Psoas muscle (tissue), 8 donors: ENCODE results near the gene MRPL50. TPM values are rescaled to one million over a fixed set of nuclear protein-coding genes. Genes with fewer than 3 reads are reported as not detected.
A peak's percentile ranks its signal among the peaks of the same experiment; 100 is the strongest.

ENCODE experiments used
- ATAC-seq, 4 donors: fragments of 200-7000 bp; cut with Tn5 transposase; one replicate each; pipeline ENCODE4 v1.9.1; 2020; ENCODE audit warnings: moderate library complexity in 3 of 4, mild to moderate bottlenecking in 2 of 4
- DNase-seq, 2 donors: peaks; one replicate each; pipeline ENCODE4 v3.0.0-alpha.2; 2020
- H3K27ac ChIP-seq: fragments of 200-600 bp; one replicate; pipeline ENCODE4 v1.8.0; 2022
- H3K27me3 ChIP-seq, 3 donors: fragments of 200-600 bp in 1 of 3; one replicate each; pipeline versions ENCODE4 v1.6.1 to v1.8.0; 2013 to 2022; ENCODE audit warnings: low read length in 2 of 3, mild to moderate bottlenecking in 2 of 3, moderate library complexity in 1 of 3; ENCODE audit not compliant: insufficient read depth in 3 of 3
- H3K36me3 ChIP-seq, 2 donors: fragments of 200-600 bp in 1 of 2; one replicate each; pipeline versions ENCODE4 v1.6.1 to v1.8.0; 2013 to 2022; ENCODE audit warnings: low read depth in 1 of 2, mild to moderate bottlenecking in 1 of 2, moderate library complexity in 1 of 2; ENCODE audit not compliant: insufficient read depth in 1 of 2
- H3K4me1 ChIP-seq: fragments of 200-600 bp; one replicate; pipeline ENCODE4 v1.8.0; 2022
- H3K4me3 ChIP-seq: fragments of 200-600 bp; one replicate; pipeline ENCODE4 v1.8.0; 2022; ENCODE audit warnings: mild to moderate bottlenecking
- H3K9me3 ChIP-seq: fragments of 200-600 bp; one replicate; pipeline ENCODE4 v1.8.0; 2022
- WGBS, 3 donors: extraction: QIAGEN DNeasy Blood & Tissue Kit; methylation state at CpG; one replicate each; pipeline versions ENCODE4 v1.1.6 to v1.1.7; 2013; 5-methylcytosine and 5-hydroxymethylcytosine counted together
- intact Hi-C, 2 donors: fragments of 100-400 bp; cut with DNase I; formaldehyde crosslinking; loops; one replicate each; pipeline versions ENCODE4 v1.11.0 to v1.14.2; 2022
- polyA plus RNA-seq, 3 donors: library from polyadenylated mRNA; stranded (reverse); fragments of 200-250 nt; gene quantifications; one replicate each; pipeline ENCODE4 v1.2.3, GENCODE V29; 2013
- total RNA-seq, 4 donors: library from RNA; stranded (reverse); fragmentation: NEBNext Ultra II Directional in 2 of 4; extraction: Animal tissue kit (Norgen Biotek cat#: 25700) in 2 of 4; gene quantifications; one replicate each; pipeline versions ENCODE4 v1.2.1 to v1.2.4, GENCODE V29; 2021 to 2023
- TF ChIP-seq, protein P1 (sequence below): fragments of 200-600 bp; IDR thresholded peaks from one replicate; pipeline ENCODE4 v1.8.0; 2022; ENCODE audit warnings: antibody characterized with exemption
- donor health status: healthy with polysubstance abuse.
- donor health status: DM: no; HTN: no; CAD: no; lungs with moderate emphysema.
- donor health status: Bipolar disorder and iron deficiency.
- donor health status: healthy.
- donor health status: DM: yes; HTN: yes; CAD: no.
- donor health status: DM: no; HTN: no; CAD: no.
- donor health status: DM: no; HTN: no; CAD: no.
- donor health status: DM: yes; HTN: yes; CAD: no.

MRPL50 gene
- total and polyA plus RNA-seq, 7 donors, result 8.6 to 19.9 (median 12.9) TPM

DNA sequence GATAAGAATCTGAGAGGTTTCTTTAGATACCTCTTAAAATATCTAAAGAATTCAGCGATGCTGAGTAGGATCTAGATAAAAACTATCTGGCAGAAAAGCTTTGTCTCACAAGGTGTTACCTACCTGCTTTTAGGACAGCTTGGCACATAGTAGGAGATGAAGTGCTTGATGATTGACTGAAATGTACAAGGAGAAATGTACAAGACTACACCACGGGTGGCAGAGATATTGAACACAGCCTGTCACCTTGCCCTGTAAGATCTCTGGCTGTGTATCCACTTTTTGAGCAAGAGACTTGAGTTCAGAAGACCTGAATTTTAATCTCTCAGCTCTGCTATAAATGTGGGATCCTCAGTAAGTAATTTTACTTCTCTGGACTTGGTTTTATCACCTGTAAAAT is 21.4 kb upstream of the MRPL50 start:
- no peak overlapping the region for H3K4me3 ChIP-seq
- DNase-seq, result no peak
- peaks cover 23% of the 10 kb centered on the region for H3K9me3 ChIP-seq
- H3K27me3 ChIP-seq, result no peaks in the 10 kb centered on the region
- TF ChIP-seq, protein P1, sequence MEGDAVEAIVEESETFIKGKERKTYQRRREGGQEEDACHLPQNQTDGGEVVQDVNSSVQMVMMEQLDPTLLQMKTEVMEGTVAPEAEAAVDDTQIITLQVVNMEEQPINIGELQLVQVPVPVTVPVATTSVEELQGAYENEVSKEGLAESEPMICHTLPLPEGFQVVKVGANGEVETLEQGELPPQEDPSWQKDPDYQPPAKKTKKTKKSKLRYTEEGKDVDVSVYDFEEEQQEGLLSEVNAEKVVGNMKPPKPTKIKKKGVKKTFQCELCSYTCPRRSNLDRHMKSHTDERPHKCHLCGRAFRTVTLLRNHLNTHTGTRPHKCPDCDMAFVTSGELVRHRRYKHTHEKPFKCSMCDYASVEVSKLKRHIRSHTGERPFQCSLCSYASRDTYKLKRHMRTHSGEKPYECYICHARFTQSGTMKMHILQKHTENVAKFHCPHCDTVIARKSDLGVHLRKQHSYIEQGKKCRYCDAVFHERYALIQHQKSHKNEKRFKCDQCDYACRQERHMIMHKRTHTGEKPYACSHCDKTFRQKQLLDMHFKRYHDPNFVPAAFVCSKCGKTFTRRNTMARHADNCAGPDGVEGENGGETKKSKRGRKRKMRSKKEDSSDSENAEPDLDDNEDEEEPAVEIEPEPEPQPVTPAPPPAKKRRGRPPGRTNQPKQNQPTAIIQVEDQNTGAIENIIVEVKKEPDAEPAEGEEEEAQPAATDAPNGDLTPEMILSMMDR, result no peak
- WGBS, 3 donors, result 81 to 86% (median 83%) methylated on average over 2 of the region's 2 CpGs
- H3K4me1 ChIP-seq, result no peaks in the 10 kb centered on the region
- H3K27ac ChIP-seq, result no peak overlapping the region
- intact Hi-C loops, result no loop called here
- no peaks in the 10 kb centered on the region for H3K36me3 ChIP-seq
- ATAC-seq, result no peak

DNA sequence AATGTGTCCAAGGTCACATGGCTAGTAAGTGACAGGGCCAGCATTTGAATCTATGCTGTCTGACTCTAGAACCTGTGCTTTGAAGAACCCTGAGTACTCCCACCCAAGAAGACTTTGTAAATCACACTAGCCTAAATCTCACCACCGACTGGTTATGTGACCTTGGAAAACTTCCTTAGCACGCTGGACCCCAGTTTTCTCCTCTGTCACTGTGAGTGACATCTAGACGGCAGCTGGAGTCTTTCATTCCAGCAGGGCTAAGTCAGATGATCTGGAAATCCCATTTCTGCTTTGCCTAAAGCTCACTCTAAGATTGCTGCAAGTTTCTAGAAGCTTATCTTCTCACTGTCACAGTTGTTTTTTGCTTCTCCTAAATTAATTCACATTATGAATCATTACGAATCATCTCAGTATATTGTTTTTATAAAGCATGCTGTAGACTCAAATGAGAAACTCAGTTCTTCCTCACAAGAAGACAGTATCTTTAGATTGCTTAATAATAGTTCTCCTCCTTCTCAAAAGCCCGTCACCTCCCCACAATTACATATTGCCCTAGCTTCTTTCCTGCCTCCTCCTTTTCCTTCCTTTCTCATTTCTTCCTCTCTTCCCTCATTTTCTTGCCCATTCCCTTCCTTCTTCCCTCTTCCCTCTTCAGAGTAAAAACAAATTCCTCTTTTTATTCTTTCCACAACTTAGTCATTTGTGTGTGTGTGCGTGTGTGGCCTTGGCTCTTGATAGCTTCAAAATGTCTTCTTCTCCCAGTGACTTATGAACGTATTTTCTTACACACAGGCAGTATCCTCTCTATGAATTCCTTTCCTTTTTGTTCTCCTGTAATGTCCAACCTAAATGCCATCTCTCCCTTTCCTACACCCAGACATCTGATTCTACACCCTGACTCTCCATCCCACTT is 20.4 kb upstream of the MRPL50 start:
- TF ChIP-seq, protein P1, result no peak
- intact Hi-C loops, result no loop called here
- no peak overlapping the region for H3K27ac ChIP-seq
- DNase-seq, result no peak
- no peaks in the 10 kb centered on the region for H3K36me3 ChIP-seq
- no peaks in the 10 kb centered on the region for H3K27me3 ChIP-seq
- no peak overlapping the region for H3K4me3 ChIP-seq
- H3K4me1 ChIP-seq, result no peaks in the 10 kb centered on the region
- H3K9me3 ChIP-seq, result peaks cover 31% of the 10 kb centered on the region
- 57 to 62% (median 57%) methylated on average over 7 of the region's 7 CpGs for WGBS, 3 donors
- ATAC-seq, result no peak

DNA sequence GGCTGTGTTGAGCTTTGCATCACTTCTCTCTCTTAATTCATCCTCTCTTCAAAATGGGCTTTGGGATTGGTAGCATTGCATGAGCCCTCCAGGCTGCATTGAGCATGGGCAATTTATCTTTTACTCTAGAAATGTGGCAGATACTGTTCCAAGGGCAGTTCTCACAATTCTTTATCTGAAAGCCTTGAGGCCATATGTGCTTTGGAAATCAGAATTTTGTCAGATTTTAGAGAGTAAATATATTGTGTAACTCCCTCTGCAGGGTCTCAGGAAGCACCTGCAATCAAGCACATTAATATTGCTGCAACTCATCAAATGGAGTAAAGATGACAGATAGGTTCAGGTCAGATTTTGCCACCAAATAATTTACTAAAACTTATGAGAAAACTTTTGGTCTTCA is 19.6 kb upstream of the MRPL50 start:
- Histone ChIP-seq H3K27ac (no peak overlapping the region), H3K9me3 (peaks cover 39% of the 10 kb centered on the region), H3K36me3 (no peaks in the 10 kb centered on the region), H3K27me3 (no peaks in the 10 kb centered on the region), H3K4me1 (no peaks in the 10 kb centered on the region), H3K4me3 (no peak overlapping the region)
- no peak for DNase-seq
- no peak for ATAC-seq
- TF ChIP-seq, protein P1, result no peak
- intact Hi-C loops, result no loop called here

DNA sequence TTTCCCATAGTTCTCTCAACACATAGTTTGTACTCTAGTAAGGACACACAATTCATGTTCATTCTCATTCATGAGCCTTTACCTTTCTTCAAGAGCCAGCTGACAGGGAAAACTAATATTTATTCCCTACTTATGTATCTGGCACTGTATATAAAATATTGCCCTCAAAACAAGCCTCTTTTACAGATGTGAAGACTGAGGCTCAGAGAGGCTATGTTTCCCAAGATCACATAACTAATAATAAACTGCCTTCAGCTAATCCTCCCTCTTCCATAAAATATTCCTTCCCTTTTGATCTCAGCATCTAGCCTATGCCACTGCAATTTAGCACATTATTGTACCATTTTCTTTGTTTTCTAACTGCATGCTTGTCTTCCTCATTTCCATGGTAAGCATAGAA is 19.0 kb upstream of the MRPL50 start:
- Histone ChIP-seq H3K36me3 (no peaks in the 10 kb centered on the region), H3K27me3 (no peaks in the 10 kb centered on the region), H3K4me3 (no peak overlapping the region), H3K27ac (no peak overlapping the region), H3K9me3 (peaks cover 45% of the 10 kb centered on the region), H3K4me1 (no peaks in the 10 kb centered on the region)
- no peak for ATAC-seq
- TF ChIP-seq, protein P1, result no peak
- no peak for DNase-seq
- intact Hi-C loops, result no loop called here

DNA sequence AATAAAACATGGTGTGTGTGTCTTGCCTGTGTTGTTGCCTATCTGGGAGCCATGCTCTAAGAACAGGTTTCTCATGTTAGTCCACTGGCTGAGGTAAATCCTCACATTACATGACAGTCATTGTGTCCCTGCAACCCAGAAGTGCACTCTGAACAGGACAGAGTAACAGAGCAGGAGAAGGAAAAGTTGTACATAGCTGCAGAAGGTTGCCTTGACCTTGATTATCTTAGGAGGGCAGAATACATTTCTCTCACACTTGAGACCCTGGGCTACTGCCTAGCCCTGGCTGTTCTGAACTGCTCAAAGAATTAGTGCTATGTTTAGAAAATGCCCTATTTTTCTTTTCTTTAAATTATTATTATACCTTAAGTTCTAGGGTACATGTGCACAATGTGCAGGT is 17.2 kb upstream of the MRPL50 start:
- ATAC-seq, result peak in 1 of 4 donors; percentile 23
- intact Hi-C loops, result no loop called here
- no peaks in the 10 kb centered on the region for H3K27me3 ChIP-seq
- no peak for DNase-seq
- H3K27ac ChIP-seq, result no peak overlapping the region
- H3K4me3 ChIP-seq, result no peak overlapping the region
- H3K9me3 ChIP-seq, result peaks cover 63% of the 10 kb centered on the region
- no peaks in the 10 kb centered on the region for H3K36me3 ChIP-seq
- TF ChIP-seq, protein P1, result no peak
- no peaks in the 10 kb centered on the region for H3K4me1 ChIP-seq
